ENCODE results near the gene ZNF664. TPM values are rescaled to one million over a fixed set of nuclear protein-coding genes. Genes with fewer than 3 reads are reported as not detected.

The ZNF664 gene
- total RNA-seq, 2 experiments from 2014 or later, result 45.6 to 59.8 TPM

DNA sequence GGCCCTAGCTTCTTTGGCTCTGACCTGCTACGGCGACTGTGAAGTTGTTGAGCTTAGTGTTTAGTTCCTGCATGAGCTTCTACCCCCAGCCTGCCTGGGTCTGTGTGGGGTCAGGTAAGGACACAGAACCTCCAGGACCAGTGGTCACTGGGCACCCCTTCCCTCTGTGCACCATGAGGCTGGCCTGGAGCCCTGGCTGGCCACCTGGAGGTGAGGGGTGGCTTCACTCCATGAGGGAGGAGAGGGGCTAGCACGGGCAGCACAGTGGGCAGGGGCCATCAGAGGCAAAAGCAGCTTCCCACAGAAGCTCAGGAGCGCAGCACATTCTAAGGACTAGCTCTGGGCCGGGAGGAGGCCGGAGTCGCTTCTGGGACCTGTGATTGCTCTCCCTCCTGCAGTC lies 37.1 kb upstream of the ZNF664 start:
- TF ChIP-seq, protein P1, sequence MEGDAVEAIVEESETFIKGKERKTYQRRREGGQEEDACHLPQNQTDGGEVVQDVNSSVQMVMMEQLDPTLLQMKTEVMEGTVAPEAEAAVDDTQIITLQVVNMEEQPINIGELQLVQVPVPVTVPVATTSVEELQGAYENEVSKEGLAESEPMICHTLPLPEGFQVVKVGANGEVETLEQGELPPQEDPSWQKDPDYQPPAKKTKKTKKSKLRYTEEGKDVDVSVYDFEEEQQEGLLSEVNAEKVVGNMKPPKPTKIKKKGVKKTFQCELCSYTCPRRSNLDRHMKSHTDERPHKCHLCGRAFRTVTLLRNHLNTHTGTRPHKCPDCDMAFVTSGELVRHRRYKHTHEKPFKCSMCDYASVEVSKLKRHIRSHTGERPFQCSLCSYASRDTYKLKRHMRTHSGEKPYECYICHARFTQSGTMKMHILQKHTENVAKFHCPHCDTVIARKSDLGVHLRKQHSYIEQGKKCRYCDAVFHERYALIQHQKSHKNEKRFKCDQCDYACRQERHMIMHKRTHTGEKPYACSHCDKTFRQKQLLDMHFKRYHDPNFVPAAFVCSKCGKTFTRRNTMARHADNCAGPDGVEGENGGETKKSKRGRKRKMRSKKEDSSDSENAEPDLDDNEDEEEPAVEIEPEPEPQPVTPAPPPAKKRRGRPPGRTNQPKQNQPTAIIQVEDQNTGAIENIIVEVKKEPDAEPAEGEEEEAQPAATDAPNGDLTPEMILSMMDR (conservative IDR thresholded peaks at IDR 0.05; ENCODE audit: low read length), result no peak
- TF ChIP-seq EZH2phosphoT487 (IDR thresholded peaks at IDR 0.05; ENCODE audit: borderline replicate concordance, low read depth, low read length), result no peak
- Histone ChIP-seq H3K27ac (ENCODE audit: low read depth, low read length, poor library complexity, severe bottlenecking) (no peak overlapping the region), H4K20me1 (ENCODE audit: insufficient read depth, low read length) (no peaks in the 10 kb centered on the region), H3K4me3 (ENCODE audit: low read depth, low read length, poor library complexity, severe bottlenecking) (no peak overlapping the region), H3K9me2 (ENCODE audit: insufficient read depth, low read length) (no peaks in the 10 kb centered on the region), H3K4me2 (ENCODE audit: low read length) (no peak overlapping the region), H3K4me1 (ENCODE audit: insufficient read depth, low read length, poor library complexity, severe bottlenecking) (no peaks in the 10 kb centered on the region), H2AFZ (ENCODE audit: low read length) (no peak overlapping the region), H3K79me2 (ENCODE audit: insufficient read depth, low read depth, low read length) (no peaks in the 10 kb centered on the region), H3K36me3 (ENCODE audit: insufficient read depth, low read length) (no peaks in the 10 kb centered on the region), H3K9me3 (ENCODE audit: low read length) (no peaks in the 10 kb centered on the region)
- no TSS peak for BruUV-seq (replicated peaks)
- ChIA-PET POLR2A (no interaction called here), CTCF (ENCODE audit: unreplicated experiment) (no interaction called here)
- no peak for DNase-seq (ENCODE audit: low spot score)
- intact Hi-C loops (cut with micrococcal nuclease; ENCODE audit: unreplicated experiment), result no loop called here

DNA sequence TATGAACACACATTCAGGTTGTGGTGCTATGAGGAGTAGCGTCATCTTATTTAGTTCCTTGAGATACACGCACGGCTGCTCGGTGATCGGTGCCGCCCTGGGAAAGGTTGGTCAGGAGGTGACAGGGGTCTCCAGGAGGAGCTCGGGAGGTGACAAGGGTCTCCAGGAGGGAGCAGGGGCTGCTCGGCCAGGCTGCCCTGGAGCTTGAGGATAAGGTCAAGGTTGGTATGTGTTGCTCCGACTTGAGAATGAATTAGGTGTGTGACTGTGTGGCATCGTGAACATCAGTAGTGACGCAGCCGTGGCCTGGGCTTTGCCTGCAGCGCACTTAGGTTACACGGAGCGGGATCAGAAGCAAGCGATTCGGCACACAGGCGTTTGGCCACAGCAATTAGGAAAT lies 36.5 kb upstream of the ZNF664 start:
- no TSS peak for BruUV-seq (replicated peaks)
- Histone ChIP-seq H3K9me3 (ENCODE audit: low read length) (no peaks in the 10 kb centered on the region), H4K20me1 (ENCODE audit: insufficient read depth, low read length) (no peaks in the 10 kb centered on the region), H3K4me3 (ENCODE audit: low read depth, low read length, poor library complexity, severe bottlenecking) (no peak overlapping the region), H3K9me2 (ENCODE audit: insufficient read depth, low read length) (no peaks in the 10 kb centered on the region), H3K36me3 (ENCODE audit: insufficient read depth, low read length) (no peaks in the 10 kb centered on the region), H3K4me2 (ENCODE audit: low read length) (no peak overlapping the region), H3K27ac (ENCODE audit: low read depth, low read length, poor library complexity, severe bottlenecking) (no peak overlapping the region), H3K79me2 (ENCODE audit: insufficient read depth, low read depth, low read length) (no peaks in the 10 kb centered on the region), H2AFZ (ENCODE audit: low read length) (no peak overlapping the region), H3K4me1 (ENCODE audit: insufficient read depth, low read length, poor library complexity, severe bottlenecking) (no peaks in the 10 kb centered on the region)
- CTCF ChIA-PET (ENCODE audit: unreplicated experiment), result no interaction called here
- POLR2A ChIA-PET, result no interaction called here
- DNase-seq (ENCODE audit: low spot score), result no peak
- TF ChIP-seq, protein P1 (conservative IDR thresholded peaks at IDR 0.05; ENCODE audit: low read length), result no peak
- no peak for TF ChIP-seq EZH2phosphoT487 (IDR thresholded peaks at IDR 0.05; ENCODE audit: borderline replicate concordance, low read depth, low read length)
- intact Hi-C loops (cut with micrococcal nuclease; ENCODE audit: unreplicated experiment), result no loop called here

DNA sequence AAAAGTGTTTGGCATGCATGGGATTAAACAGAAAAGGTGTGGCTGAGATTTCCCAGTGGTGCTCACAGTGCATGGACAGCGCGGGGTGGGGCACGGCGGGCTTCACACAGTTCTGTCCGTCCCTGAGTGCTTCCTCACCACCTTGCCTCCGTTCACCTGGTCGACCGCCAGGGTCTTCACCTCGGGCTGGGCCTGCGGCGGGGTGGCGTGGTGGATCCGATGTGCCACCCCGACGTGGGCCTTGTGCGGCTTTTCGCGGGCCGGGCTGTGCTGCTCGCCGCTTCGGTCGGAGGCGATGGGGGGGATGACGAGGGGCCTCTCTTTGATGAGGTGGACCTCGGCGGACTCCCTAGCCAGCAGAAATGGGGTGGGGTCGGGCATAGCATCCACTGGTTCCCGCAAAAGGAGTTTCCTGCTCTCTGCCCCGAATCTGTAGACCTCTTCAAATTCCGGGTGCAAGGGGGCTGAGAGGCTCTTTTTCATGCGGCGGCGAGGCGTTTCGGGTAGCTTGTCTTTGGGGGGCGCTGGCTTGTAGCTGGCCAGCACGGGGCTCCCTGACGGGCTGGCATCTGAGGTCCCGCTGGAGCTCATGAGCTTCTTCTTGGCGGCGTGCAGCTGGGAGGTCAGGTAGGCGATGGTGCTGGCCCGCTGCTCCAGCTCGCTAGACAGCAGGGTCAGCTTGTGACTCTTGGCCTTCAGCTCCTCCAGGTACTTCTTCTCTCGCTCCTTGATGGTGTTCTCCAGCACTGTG lies 35.9 kb upstream of the ZNF664 start:
- no peak overlapping the region for H3K27ac ChIP-seq (ENCODE audit: low read depth, low read length, poor library complexity, severe bottlenecking)
- H3K4me3 ChIP-seq (ENCODE audit: low read depth, low read length, poor library complexity, severe bottlenecking), result no peak overlapping the region
- ChIA-PET CTCF (ENCODE audit: unreplicated experiment) (no interaction called here), POLR2A (no interaction called here)
- H3K9me3 ChIP-seq (ENCODE audit: low read length), result no peaks in the 10 kb centered on the region
- intact Hi-C loops (cut with micrococcal nuclease; ENCODE audit: unreplicated experiment), result no loop called here
- no peaks in the 10 kb centered on the region for H3K36me3 ChIP-seq (ENCODE audit: insufficient read depth, low read length)
- H4K20me1 ChIP-seq (ENCODE audit: insufficient read depth, low read length), result no peaks in the 10 kb centered on the region
- no peak for DNase-seq (ENCODE audit: low spot score)
- H2AFZ ChIP-seq (ENCODE audit: low read length), result no peak overlapping the region
- TF ChIP-seq, protein P1 (conservative IDR thresholded peaks at IDR 0.05; ENCODE audit: low read length), result no peak
- TF ChIP-seq EZH2phosphoT487 (IDR thresholded peaks at IDR 0.05; ENCODE audit: borderline replicate concordance, low read depth, low read length), result no peak
- H3K4me2 ChIP-seq (ENCODE audit: low read length), result no peak overlapping the region
- no peaks in the 10 kb centered on the region for H3K79me2 ChIP-seq (ENCODE audit: insufficient read depth, low read depth, low read length)
- BruUV-seq (replicated peaks), result no TSS peak
- H3K9me2 ChIP-seq (ENCODE audit: insufficient read depth, low read length), result no peaks in the 10 kb centered on the region
- H3K4me1 ChIP-seq (ENCODE audit: insufficient read depth, low read length, poor library complexity, severe bottlenecking), result no peaks in the 10 kb centered on the region
